OCI-LY1 (cell line): Measurements from ENCODE around the gene ZSWIM4.

Experiments used
- H2AFZ ChIP-seq: fragments of 200-600 bp; sonication (generic), shearing (Covaris generic); 2 replicates; pipeline ENCODE4 v1.6.0; 2014; ENCODE audit warnings: antibody characterized with exemption, mild to moderate bottlenecking, low read length
- H3F3A ChIP-seq: fragments of 200-600 bp; sonication (generic), shearing (Covaris generic); 2 replicates; pipeline ENCODE4 v1.6.0; 2014; ENCODE audit warnings: mild to moderate bottlenecking, antibody characterized with exemption, low read length, moderate library complexity; ENCODE audit not compliant: insufficient read depth
- H3K27ac ChIP-seq: fragments of 200-600 bp; sonication (generic); 2 replicates; pipeline ENCODE4 v1.5.1; 2014; ENCODE audit warnings: low read length, mixed run types, mild to moderate bottlenecking, low read depth; ENCODE audit not compliant: poor library complexity, severe bottlenecking
- H3K27me3 ChIP-seq: fragments of 200-600 bp; sonication (generic); 2 replicates; pipeline ENCODE4 v1.6.0; 2014; ENCODE audit warnings: antibody characterized with exemption, mild to moderate bottlenecking, low read length, moderate library complexity; ENCODE audit not compliant: insufficient read depth
- H3K36me3 ChIP-seq: fragments of 200-600 bp; sonication (generic); 2 replicates; pipeline ENCODE4 v1.6.1; 2014; ENCODE audit warnings: mild to moderate bottlenecking, antibody characterized with exemption, low read length, moderate library complexity, mixed read lengths; ENCODE audit not compliant: insufficient read depth
- H3K4me1 ChIP-seq: fragments of 200-600 bp; sonication (generic); 2 replicates; pipeline ENCODE4 v1.5.1; 2014; ENCODE audit warnings: mild to moderate bottlenecking, low read length, moderate library complexity; ENCODE audit not compliant: insufficient read depth, severe bottlenecking
- H3K4me2 ChIP-seq: fragments of 200-600 bp; sonication (generic), shearing (Covaris generic); 2 replicates; pipeline ENCODE4 v1.6.1; 2014; ENCODE audit warnings: low read length
- H3K4me3 ChIP-seq: fragments of 200-600 bp; sonication (generic); 2 replicates; pipeline ENCODE4 v1.5.1; 2014; ENCODE audit warnings: low read length, low read depth, mild to moderate bottlenecking, mixed read lengths; ENCODE audit not compliant: poor library complexity, severe bottlenecking
- H3K79me2 ChIP-seq: fragments of 200-600 bp; shearing (Covaris generic); 2 replicates; pipeline ENCODE4 v1.6.1; 2016; ENCODE audit warnings: mixed run types, low read length, mixed read lengths; ENCODE audit not compliant: insufficient read depth
- H3K9ac ChIP-seq: fragments of 200-600 bp; sonication (generic), shearing (Covaris generic); 2 replicates; pipeline ENCODE4 v1.6.1; 2014; ENCODE audit warnings: mild to moderate bottlenecking, low read length, mixed read lengths
- H3K9me2 ChIP-seq: fragments of 200-600 bp; sonication (generic), shearing (Covaris generic); 2 replicates; pipeline ENCODE4 v1.6.1; 2014; ENCODE audit warnings: low read depth, mild to moderate bottlenecking, low read length, mixed read lengths
- H3K9me3 ChIP-seq: fragments of 200-600 bp; shearing (Covaris generic); 2 replicates; pipeline ENCODE4 v1.6.1; 2014; ENCODE audit warnings: low read length, mixed read lengths
- H4K20me1 ChIP-seq: fragments of 200-600 bp; sonication (generic), shearing (Covaris generic); 2 replicates; pipeline ENCODE4 v1.6.0; 2016; ENCODE audit warnings: mild to moderate bottlenecking, low read length; ENCODE audit not compliant: insufficient read depth
- CTCF ChIP-seq: fragments of 200-600 bp; sonication (generic), shearing (Covaris generic); IDR thresholded peaks from 2 replicates; pipeline ENCODE4 v1.5.1; 2017; ENCODE audit warnings: mild to moderate bottlenecking, antibody characterized with exemption, low read length, moderate library complexity, mixed read lengths
- EZH2 ChIP-seq: fragments of 200-600 bp; sonication (generic), shearing (Covaris generic); IDR thresholded peaks from 2 replicates; pipeline ENCODE4 v1.8.0; 2017; ENCODE audit warnings: borderline replicate concordance, mixed run types, mild to moderate bottlenecking, antibody characterized with exemption, low read length, moderate library complexity, mixed read lengths

Gene ZSWIM4

GRCh38 chr19:13824703-13825102 lies 29.5 kb downstream of the ZSWIM4 start:
- TF ChIP-seq CTCF (no peak), EZH2 (no peak)
- Histone ChIP-seq H3K36me3 (no peaks in the 10 kb centered on the region), H3F3A (no peaks in the 10 kb centered on the region), H3K4me3 (no peak overlapping the region), H3K4me1 (peaks cover 9% of the 10 kb centered on the region), H3K9me3 (no peaks in the 10 kb centered on the region), H3K4me2 (no peak overlapping the region), H2AFZ (no peak overlapping the region), H3K27me3 (peaks cover 6% of the 10 kb centered on the region; the same call in 1 of the 2 replicates), H3K79me2 (no peaks in the 10 kb centered on the region), H4K20me1 (no peaks in the 10 kb centered on the region), H3K27ac (no peak overlapping the region), H3K9me2 (no peaks in the 10 kb centered on the region), H3K9ac (no peak overlapping the region)

GRCh38 chr19:13825489-13826441 lies 30.5 kb downstream of the ZSWIM4 start:
- Histone ChIP-seq H3K27me3 (peaks cover 6% of the 10 kb centered on the region; the same call in 1 of the 2 replicates), H3K36me3 (no peaks in the 10 kb centered on the region), H3K4me3 (no peak overlapping the region), H3F3A (no peaks in the 10 kb centered on the region), H3K9me3 (no peaks in the 10 kb centered on the region), H3K27ac (no peak overlapping the region), H3K9ac (no peak overlapping the region), H4K20me1 (no peaks in the 10 kb centered on the region), H2AFZ (no peak overlapping the region), H3K9me2 (no peaks in the 10 kb centered on the region), H3K4me1 (peaks cover 9% of the 10 kb centered on the region), H3K79me2 (no peaks in the 10 kb centered on the region), H3K4me2 (no peak overlapping the region)
- no peak for TF ChIP-seq EZH2

- no peaks in the 10 kb centered on the region for H3K79me2 ChIP-seq
These were observed 31.5 kb downstream of the ZSWIM4 start for GRCh38 chr19:13826652-13827235.

More at GRCh38 chr19:13826652-13827235, 31.5 kb downstream of the ZSWIM4 start:
- H4K20me1 ChIP-seq, result no peaks in the 10 kb centered on the region
- H3K9me3 ChIP-seq, result no peaks in the 10 kb centered on the region
- no peak for TF ChIP-seq EZH2
- TF ChIP-seq CTCF, result no peak
- H3K9me2 ChIP-seq, result no peaks in the 10 kb centered on the region
- H3K27me3 ChIP-seq, result peaks cover 6% of the 10 kb centered on the region; the same call in 1 of the 2 replicates
- no peak overlapping the region for H3K4me3 ChIP-seq
- no peak overlapping the region for H3K27ac ChIP-seq
- H3K4me1 ChIP-seq, result peaks cover 9% of the 10 kb centered on the region
- H2AFZ ChIP-seq, result no peak overlapping the region
- H3F3A ChIP-seq, result no peaks in the 10 kb centered on the region
- no peak overlapping the region for H3K9ac ChIP-seq
- H3K4me2 ChIP-seq, result no peak overlapping the region
- H3K36me3 ChIP-seq, result no peaks in the 10 kb centered on the region
